ENCODE measurements around the gene GDI1. TPM values are rescaled to one million over a fixed set of nuclear protein-coding genes. Genes with fewer than 3 reads are reported as not detected.

Gene GDI1
- total and polyA plus RNA-seq, 9 of the 15 experiments (the other 6 are each of a cell fraction or from before 2014, with no cell fraction given), result 0.97 to 82.6 (median 37.5) TPM

DNA sequence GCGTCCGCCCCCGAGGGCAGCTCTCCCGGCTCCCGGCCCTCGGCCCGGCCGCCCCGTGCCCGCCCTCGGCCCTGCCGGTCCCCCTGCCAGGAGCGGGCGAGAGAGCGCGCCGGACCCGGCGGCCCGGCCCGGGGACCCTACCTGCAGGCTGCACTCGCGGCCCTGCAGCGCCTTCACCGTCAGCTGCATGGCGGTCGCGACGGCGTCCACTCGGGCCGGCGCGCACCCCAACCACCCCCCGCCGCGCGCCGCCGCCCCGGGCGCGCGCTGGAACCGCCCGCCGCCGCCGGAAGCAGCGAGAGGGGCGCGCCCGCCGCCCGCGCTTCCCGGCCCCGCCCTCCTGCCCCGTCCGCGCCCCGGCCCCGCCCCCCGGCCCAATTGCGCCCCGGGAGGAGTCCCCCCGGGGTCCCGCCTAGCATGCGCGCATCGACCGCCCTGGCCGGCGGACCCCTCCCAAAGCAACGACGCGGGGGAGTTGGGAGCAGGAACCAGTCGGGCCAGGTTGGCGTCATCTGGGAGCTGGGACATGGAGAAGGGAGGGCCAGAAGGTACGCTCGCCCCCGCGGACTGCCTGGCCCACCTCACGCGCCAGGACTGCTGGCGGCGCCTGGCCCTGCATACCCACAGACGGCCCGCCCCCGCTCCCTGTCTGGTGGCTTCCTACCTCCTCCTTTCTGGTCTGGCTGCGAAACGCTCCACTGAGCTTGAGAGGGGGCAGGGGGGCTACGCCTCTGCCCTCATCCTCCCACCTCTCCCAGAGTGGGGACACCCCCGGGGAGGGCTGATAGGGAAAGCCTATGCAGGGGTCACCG lies 49.6 kb downstream of the GDI1 start, which contains the start of gene UBL4A (continued):
- TF ChIP-seq ZNF449 (CRISPR knock-in tag; IDR thresholded peaks at IDR 0.05) (no peak), PCBP2 (IDR thresholded peaks at IDR 0.05; ENCODE audit: low read depth, low read length, poor library complexity, severe bottlenecking) (no peak), NCOA2 (IDR thresholded peaks at IDR 0.05; ENCODE audit: partially characterized antibody in 2 of 2) (no peak), TAF1 (IDR thresholded peaks at IDR 0.05; ENCODE audit: control insufficient read depth, extremely low read depth, insufficient read depth, low read length, severe bottlenecking) (no peak), HNRNPH1 (optimal IDR thresholded peaks at IDR 0.05; ENCODE audit: low read depth, low read length) (no peak), ZKSCAN3 (CRISPR knock-in tag; IDR thresholded peaks at IDR 0.05) (no peak), ZNF668 (CRISPR knock-in tag; IDR thresholded peaks at IDR 0.05) (no peak), SIRT6 (IDR thresholded peaks at IDR 0.05; ENCODE audit: low read depth, low read length) (no peak), ILF3 (IDR thresholded peaks at IDR 0.05; ENCODE audit: borderline replicate concordance) (0 out of 2 replicates have a peak, but pooled peaks have one; percentile 39), CTCF (IDR thresholded peaks at IDR 0.05 in 2 of 3, conservative IDR thresholded peaks at IDR 0.05 in 1 of 3; ENCODE audit: insufficient read depth in 2 of 3, low read depth in 1 of 3, low read length in 3 of 3) (no peak), POLR2B (IDR thresholded peaks at IDR 0.05; ENCODE audit: low read depth, partially characterized antibody) (peak; percentile 44), ZNF133 (CRISPR knock-in tag; IDR thresholded peaks at IDR 0.05) (no peak), HBP1 (CRISPR knock-in tag; IDR thresholded peaks at IDR 0.05) (no peak; the same call in 1 of the 2 replicates)
- TF ChIP-seq, protein P1, sequence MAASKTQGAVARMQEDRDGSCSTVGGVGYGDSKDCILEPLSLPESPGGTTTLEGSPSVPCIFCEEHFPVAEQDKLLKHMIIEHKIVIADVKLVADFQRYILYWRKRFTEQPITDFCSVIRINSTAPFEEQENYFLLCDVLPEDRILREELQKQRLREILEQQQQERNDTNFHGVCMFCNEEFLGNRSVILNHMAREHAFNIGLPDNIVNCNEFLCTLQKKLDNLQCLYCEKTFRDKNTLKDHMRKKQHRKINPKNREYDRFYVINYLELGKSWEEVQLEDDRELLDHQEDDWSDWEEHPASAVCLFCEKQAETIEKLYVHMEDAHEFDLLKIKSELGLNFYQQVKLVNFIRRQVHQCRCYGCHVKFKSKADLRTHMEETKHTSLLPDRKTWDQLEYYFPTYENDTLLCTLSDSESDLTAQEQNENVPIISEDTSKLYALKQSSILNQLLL (CRISPR knock-in tag; IDR thresholded peaks at IDR 0.05; ENCODE audit: borderline replicate concordance), result no peak
- TF ChIP-seq, protein P2, sequence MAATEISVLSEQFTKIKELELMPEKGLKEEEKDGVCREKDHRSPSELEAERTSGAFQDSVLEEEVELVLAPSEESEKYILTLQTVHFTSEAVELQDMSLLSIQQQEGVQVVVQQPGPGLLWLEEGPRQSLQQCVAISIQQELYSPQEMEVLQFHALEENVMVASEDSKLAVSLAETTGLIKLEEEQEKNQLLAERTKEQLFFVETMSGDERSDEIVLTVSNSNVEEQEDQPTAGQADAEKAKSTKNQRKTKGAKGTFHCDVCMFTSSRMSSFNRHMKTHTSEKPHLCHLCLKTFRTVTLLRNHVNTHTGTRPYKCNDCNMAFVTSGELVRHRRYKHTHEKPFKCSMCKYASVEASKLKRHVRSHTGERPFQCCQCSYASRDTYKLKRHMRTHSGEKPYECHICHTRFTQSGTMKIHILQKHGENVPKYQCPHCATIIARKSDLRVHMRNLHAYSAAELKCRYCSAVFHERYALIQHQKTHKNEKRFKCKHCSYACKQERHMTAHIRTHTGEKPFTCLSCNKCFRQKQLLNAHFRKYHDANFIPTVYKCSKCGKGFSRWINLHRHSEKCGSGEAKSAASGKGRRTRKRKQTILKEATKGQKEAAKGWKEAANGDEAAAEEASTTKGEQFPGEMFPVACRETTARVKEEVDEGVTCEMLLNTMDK (IDR thresholded peaks at IDR 0.05; ENCODE audit: borderline replicate concordance, insufficient read depth, low read depth, low read length, poor library complexity, severe bottlenecking), result no peak
- TF ChIP-seq, protein P3, sequence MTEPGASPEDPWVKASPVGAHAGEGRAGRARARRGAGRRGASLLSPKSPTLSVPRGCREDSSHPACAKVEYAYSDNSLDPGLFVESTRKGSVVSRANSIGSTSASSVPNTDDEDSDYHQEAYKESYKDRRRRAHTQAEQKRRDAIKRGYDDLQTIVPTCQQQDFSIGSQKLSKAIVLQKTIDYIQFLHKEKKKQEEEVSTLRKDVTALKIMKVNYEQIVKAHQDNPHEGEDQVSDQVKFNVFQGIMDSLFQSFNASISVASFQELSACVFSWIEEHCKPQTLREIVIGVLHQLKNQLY (CRISPR knock-in tag; conservative IDR thresholded peaks at IDR 0.05), result no peak
